HT1080 (cell line): ENCODE results near the gene PTPRK. TPM values are rescaled to one million over a fixed set of nuclear protein-coding genes. Genes with fewer than 3 reads are reported as not detected.
A peak's percentile ranks its signal among the peaks of the same experiment; 100 is the strongest.

Experiments used
- DNase-seq: peaks from one replicate; pipeline ENCODE4 v3.0.0-alpha.2; 2015; ENCODE audit warnings: low read depth
- total RNA-seq: library from RNA; depleted of rRNA; stranded (reverse); fragments of >200 nt; shearing (Covaris generic); gene quantifications from 2 replicates; pipeline ENCODE4 v1.2.3, GENCODE V29; 2014

Gene PTPRK
- total RNA-seq, 1 experiment from 2014 or later: 102 TPM

DNA sequence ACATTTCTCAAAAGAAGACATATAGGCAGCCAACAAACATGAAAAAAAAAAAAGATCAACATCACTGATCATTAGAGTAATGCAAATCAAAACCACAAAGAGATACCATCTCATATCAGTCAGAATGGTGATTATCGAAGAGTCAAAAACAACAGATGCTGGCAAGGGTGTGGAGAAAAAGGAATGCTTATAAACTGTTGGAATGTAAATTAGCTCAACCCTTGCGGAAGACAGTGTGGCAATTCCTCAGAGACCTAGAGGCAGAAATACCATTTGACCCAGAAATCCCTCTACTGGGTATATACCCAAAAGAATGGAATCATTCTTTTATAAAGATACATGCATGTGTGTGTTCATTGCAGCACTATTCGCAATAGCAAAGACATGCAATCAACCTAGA lies 315.8 kb downstream of the PTPRK start:
- DNase-seq: no peak

DNA sequence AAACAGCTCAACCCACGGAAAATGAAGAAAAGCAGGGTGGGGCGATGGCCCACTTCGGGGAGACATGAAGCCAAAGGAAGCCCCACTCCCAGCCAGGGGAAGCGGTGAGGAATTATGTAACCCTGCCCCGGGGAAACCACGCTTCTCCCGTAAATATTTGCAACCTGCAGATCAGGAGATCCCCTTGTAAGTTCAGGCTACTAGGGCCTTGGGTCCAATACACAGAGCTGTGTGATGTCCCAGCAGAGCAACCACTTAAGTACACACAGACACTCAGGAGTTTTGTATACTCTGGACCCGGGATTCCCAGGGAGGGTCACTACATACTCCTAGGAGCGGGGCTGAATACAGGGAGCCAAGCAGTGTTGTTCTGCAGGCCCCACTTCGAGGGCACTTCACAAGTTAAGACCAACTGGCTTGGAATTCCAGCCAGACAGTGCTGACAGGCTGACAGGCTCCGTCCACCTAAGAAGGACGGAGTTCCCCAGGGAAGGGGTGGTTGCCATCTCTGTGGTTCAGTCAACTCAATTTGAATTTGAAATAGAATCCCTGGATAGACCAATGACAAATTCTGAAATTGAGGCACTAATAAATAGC lies 318.1 kb downstream of the PTPRK start:
- DNase-seq: no peak

DNA sequence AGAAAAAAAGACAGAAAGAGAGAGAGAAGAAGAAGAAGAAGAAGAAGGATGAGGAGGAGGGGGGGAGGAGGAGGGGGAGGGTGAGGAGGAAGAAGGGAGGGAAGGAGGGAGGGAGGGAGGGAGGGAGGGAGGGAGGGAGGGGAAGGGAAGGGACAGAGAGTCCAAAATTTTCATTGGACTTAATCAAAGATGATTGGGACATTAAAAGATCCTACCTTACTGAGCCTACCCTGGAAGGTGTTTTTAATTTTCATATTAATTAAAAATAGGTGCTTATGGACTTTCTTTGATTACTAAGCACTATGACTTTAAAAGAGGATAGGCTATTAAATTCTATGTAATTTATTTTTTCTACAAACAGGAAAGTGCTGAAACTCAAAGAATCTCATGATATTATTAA lies 319.6 kb downstream of the PTPRK start:
- DNase-seq: no peak

DNA sequence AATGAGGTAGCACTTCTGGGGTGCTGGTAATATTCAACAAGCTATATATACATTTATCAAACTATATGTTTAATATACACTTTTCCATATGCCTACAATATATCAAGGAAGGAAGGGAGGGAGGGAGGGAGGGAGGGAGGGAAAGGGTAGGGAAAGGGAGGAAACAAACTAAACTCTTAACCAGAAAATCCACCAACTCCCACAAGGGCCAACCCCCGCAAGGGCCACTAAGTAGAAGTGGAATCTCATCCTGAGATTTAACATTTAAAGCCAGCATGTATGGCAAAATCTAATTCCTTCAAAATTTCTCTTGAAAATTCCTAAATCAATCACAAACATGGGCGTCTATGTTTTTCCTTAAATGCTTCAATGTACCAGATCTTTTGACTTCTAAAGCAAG lies 320.9 kb downstream of the PTPRK start:
- DNase-seq: no peak

DNA sequence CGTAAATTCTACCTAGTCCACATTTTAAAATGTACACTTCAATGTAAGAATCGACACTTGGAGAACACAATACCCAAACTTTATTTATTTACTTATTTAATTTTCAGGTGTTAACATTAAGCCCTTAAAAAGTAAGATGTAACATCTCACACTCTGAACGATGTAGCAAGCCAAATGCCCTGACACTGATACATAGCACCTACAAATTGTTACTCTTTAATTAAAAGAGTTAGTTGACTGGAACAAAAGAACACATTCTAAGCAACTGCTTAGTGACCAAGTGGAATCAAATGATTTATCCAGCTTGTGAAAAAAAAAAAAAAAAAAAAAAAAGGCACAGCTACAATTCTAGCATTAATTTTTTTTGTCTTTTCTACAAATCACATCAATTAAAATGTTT lies 327.4 kb downstream of the PTPRK start:
- no peak for DNase-seq

DNA sequence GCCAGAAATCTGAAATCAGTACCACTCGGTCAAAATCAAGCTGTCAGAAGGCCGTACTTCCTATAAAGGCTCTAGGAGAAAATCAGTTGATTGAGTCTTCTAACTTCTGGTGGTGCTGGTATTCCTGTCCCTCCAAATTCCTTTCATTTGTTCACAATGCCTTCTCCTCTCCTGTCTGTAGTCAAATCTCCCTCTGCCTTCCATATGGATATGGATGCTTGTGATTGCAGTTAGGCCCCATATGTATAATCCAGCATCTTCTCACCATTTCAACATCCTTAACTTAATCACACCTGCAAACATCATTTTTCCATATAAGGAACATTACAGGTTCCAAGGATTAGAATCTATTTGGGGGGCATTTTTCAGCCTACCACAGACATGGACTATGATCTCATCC lies 331.7 kb downstream of the PTPRK start:
- DNase-seq: no peak

DNA sequence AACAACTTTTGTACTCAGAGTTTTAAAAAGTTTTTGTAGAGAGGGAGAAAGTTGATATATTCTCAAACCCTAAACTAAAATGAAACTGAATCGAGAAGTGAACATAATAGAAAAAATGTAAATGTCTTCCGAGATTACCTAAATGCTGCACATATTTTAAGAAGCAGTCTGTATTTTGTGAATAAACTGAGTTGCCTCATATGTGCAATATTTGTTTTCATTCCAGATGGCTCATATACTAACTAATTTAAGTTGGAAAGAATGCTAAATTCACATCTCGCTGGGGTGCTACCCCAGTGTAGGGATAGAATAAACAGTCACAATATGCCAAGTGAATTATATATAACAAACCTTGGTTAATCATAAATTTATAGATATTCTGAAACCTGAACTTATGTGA lies 333.7 kb downstream of the PTPRK start:
- no peak for DNase-seq

DNA sequence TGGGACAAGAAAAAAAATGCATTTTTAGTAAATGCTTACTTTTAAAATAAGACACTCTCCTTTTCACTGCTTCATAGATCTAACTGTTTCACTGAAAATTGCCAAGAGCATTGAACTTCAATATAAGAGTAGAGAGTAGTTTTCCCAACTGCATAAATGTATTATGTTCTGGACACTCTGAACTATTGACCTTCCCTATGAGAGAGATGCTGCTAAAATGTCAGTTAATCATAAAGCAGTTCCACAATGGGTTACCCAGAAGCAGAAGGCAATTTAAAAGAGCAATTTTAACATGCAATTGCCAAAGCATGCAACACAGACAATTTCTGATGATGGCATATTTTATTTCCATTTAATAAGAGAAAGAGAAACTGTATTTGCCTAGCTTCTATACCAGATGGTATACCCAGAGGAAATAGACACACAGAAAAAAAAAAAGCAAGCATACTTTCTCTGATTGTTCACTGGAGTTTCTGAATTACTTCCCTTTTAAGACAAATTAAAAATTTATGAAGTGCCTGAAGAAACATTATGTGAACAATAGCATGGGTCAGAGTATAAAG lies 340.4 kb downstream of the PTPRK start:
- DNase-seq: no peak

DNA sequence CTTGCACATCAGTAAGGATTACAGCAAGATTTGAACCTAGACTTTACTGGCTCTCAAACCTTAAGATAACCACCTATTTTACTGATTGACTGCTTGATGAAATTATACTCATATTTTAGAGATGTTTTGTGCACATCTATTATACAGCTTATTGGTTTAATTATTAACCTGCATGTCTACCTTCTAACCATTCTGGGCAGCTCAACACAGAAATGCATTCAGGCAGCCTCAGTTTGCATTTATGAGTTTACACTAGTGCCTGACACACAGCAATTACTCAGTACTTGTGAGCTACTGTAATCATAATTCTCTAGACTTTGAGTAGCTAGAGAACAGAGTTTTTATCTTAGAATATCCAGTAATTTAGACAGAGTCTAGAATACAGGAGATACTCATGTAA lies 345.7 kb downstream of the PTPRK start:
- DNase-seq: no peak

DNA sequence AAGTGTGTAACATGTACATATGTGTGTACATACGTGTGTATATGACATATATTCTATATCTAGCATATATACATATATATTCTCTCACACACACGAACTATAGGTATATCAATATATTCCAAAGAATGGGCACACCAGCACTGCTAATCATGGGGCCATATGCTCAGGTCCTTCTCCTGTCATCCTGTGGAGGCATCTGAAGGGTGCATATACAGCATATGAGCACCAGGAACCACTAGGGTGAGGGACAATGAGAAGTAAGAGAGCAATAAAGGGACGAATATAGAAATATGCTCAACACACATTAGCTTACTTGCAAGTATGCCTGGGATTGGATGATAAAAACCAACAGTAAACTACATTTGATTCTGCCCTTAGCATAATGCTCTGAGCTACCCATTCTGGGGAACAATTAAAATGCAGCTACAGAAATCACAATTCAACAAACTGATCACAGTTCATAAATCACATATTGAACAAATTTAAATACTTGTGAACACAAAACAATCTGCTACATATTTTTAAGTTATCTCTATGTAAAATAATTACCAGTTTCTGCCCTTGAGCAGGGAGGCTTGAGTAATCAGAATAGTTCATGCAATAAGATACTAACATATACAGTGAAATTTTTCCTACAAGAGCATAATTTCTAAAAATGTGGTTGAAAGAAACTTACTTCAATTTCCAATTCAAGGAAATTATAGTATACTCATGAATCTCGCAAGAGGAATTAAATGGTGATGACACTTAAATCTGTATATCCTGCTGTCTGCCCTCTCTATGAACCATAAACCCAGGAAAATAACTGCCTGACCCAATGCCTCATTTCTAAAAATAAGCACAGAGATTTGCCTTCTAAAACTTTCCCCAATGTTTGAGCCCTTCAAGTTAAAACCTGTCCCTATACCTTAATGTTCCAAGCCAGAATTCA lies 347.4 kb downstream of the PTPRK start:
- no peak for DNase-seq

DNA sequence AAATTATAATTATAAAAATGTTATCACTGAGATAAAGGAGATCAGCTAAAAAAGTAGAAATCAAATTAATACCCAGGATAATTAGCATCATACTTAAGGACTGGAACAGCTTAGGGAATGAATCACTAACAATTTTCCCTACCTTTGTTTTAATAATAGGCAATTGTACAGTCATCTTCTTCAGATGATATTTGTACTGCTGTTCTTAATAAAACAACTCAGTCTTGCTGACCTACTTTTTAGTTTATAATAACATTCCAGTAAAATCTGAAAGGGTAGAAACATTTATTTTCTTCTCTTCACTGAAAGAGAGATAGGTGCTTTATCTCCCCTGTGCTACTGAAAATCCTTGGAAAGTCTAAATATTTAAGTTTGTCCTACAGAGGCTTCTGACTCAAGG lies 348.3 kb downstream of the PTPRK start:
- no peak for DNase-seq

DNA sequence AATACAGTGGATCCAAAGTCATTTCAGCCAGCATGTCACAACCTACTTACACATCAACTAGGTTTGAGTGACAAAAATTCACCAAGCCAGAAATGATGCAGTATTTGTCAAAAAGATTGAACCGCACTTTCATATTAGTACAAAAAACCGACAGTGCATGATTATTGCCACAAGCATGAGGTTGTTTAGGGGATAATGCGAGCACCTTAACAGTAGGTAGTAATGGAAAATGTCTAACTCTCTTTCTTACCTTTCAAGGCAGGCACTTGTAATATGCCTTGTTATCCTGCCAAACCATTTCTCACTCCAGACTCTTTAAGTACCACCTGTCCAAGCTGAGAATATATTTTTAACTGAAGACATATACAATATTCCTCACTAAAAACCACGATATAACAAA lies 349.2 kb downstream of the PTPRK start:
- no peak for DNase-seq

DNA sequence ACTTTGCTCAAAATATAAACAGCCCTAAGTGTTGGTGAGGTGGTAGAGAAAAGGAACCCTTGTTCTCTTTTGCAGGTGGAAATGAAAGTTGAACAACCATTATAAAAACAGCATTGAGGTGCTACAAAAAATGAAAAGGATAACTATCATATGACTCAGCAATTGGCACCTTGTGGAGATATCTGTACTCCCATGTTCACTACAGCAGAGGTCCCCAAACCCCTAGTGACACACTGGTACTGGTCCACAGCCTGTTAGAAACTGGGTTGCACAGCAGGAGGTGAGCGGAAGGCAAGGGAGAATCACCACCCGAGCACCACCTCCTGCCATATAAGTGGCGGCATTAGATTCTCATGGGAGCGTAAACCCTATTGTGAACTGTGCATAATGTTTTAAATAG lies 352.2 kb downstream of the PTPRK start:
- DNase-seq: peak; percentile 20

DNA sequence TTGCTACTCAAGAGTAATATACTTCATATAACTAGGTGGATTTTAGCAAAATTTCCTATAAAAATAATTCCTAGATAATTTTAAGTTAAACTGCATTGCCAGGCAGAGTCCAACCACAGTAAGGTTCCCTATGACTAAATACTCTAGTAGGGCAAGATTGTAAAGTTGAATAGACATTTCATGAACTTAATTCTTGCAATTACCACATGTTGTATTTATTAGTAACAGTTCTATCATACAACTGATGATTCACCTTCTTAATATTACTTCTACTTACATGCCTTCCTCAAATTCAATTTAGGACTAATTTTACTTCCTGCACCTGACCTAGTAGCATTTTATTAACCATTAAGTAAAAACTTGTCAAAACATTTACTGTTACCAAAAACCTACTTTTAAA lies 352.8 kb downstream of the PTPRK start:
- no peak for DNase-seq

DNA sequence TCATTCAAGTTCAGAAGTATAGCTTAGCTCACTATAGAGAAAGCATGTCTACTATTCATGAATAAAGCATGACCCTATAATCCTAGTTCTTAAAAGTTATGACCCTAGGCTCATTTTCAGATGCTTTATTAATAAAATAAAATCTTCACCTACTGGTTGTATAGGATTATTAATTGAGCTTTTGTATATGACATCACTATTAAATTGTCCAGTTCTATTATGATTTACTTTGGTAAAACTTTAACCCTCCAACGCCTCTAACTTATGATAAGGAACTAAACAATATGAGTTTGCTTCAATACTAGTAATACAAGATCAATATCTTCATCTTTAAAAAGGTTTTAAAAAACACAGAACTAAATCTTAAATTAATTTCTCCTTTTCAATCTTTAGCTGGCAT lies 356.1 kb downstream of the PTPRK start:
- DNase-seq: no peak

DNA sequence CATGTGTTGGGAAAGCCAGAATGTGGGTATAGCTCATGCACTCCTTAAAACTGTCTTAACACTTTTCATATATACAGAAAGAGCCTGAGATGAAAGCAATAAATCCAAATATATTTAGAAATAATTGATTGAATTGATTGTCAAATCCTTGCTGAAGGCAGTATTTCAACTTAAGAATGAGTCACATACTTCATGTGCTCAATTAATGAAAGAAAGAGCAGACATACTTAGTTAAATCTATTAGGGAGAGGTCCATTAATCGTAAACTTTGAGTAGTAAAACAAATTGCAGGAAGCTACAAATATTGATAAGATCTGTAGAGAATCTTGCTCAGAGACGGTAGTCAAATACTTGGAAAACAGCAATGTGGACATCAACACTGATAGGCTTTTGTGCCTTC lies 358.0 kb downstream of the PTPRK start:
- DNase-seq: no peak

DNA sequence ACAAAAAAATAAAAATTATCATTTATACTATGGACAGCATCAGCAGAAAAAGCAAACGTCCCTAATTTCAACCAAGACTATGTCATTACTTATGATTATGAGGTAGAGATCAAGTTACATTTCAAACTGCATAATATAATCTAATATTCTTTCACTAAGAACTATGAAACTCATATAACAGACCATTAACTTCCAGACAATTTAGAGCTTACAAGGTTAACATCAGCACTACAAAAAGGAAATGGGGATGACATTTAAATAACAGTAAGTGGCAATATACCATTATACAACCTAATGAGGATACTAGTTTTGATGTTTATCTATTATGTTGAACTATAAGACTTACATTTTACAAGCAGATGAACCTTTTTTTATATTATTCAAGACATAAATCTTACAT lies 358.6 kb downstream of the PTPRK start:
- DNase-seq: no peak

DNA sequence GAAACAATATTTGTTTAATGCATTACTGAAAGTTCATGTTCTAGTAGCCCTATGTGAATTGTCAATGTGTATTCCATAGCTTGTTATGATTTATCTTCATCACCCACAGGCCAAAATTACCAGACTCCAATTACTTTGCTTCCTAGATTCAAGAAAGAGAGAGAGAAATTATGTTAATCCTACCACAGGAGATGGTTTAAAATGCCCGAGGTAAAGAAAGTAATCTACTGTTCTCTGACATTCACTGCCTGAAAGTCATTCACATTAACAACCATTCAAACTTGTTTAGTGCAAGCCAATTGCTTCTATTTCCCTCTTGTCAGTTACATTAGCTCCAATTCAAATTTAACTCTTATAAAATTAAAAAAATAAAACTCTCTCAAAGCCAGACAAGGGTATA lies 359.1 kb downstream of the PTPRK start:
- DNase-seq: no peak

DNA sequence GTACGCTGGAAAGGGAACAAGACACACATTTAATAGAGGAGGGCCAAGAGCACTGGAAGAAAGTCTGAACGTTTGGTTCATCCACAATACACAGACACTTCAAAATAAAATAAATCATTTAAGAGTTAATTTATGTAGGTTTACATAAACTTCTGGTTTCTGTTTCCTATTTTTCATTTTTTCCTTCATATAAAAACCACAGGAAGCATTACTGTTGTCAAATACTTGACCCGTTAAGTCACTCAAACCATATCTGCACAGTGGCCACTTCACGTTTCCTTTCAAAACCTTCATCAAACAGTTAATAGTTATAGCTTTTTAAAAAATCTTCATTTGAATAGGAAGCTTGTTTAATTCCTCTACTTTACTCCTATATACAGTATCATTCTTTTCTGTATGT lies 361.9 kb downstream of the PTPRK start:
- DNase-seq: no peak

DNA sequence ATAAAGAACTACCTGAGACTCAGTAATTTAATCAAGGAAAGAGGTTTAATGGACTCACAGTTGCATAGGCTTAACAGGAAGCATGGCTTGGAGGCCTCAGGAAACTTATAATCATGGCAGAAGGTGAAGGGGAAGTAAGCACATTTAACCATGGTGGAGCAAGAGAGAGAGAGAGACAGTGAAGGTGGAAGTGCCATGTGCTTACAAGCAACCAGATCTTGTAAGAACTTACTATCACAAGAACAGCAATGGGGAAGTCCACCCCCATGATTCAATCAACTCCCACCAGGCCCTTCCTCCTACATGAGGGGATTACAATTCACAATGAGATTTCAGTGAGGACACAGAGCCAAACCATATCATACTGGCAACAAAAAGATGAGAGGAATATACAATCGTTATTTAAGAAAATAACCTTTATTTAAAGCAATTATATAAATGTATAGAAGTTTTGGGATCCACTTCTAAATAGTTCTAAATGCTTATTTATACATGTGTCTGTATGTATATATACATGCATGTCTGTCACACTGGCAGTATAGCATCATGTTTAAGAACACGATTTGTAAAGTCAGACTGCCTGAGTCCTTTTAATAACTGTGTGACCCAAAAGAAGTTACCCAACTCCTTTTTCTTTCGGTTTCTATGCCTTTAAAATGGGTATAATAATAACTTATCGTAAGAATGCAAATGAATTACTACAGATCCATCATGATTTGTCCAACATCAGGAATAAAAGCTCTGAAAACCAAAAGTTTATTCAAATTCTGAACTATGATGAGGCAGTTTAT lies 363.9 kb downstream of the PTPRK start:
- DNase-seq: no peak

DNA sequence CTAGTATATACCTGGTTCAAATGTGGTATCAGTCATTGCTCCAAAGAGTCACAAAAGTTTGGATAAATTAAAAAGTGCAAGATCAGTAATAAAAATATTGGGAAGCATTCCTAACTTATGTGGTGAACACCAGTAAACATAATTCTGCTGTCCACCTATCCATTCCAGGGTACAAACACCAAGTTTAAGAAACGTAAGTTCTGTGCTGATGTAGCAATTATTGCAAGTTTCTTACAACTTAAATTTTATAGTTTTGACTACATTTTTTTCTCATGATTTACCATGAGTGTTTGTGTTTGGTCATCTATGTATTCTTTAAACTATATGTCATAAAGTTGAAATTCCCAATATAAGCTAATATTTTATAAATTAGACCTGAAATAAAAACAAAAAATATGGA lies 364.6 kb downstream of the PTPRK start:
- no peak for DNase-seq

DNA sequence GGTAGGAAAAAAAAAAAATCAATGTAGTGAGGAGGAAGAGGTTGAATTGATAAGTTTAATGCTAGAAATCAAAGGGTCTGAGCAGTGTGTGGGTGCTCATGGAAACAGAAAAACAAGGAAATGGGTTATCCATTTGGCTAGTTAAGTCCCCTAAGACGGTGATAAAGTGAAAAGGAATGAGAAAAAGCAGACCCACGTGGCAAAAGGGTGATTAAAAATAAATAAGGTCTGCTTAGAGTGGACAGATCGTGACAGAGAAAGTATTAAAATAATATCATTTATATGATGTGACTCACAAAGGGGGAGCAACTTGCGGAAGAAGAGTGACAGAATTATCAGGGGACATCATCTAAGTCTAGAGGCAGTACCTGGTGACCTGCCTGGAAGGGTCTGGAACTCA lies 367.8 kb downstream of the PTPRK start:
- DNase-seq: no peak
